GM19468 (cell line): ENCODE data around the gene PDE4D.

Source experiments
- ATAC-seq: cut with Tn5 transposase; IDR thresholded peaks from one replicate; pipeline ENCODE4 v1.9.1; 2021; ENCODE audit warnings: mild to moderate bottlenecking, moderate library complexity, moderate number of reproducible peaks; ENCODE audit not compliant: unreplicated experiment; ENCODE audit errors: extremely low read depth

The PDE4D gene

DNA sequence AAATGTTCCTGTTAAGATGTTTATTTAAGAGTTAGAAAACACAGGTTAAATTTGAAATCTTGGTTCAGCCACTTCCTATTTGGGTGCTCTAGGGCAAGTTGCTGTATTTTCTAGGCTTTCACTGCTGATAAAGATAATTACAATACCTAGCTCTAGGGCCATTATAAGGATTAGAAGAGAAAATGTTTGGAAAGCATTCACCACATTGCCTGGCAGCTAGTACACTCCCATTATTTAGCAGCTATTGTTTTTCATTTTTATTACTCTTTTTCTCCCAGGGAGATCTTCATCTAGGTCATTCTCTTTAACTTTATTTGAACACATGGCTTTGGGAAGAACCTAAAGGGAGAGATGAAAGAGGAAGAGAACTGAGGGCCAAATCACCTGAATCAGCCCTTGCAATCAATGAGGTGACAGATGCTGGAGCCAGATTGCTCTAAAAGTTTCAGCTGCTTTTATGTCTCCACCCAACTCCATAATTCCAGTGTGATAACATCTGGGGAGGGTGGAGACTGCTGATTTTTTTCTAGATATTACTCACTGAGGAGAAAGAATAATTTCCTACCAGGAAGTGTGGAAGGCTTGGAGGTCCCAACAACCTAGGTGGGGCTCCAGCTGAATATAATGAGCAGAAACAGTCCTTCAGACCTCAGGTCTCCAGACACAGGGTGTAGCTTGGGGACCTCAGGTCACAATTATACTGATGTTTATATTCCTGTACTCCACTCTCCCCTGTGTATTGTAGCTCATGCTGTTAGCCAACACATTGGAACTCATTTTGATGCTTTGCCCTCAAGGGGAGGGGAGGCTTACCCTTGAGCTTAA, 670.6 kb downstream of the PDE4D start:
- ATAC-seq, result no peak

DNA sequence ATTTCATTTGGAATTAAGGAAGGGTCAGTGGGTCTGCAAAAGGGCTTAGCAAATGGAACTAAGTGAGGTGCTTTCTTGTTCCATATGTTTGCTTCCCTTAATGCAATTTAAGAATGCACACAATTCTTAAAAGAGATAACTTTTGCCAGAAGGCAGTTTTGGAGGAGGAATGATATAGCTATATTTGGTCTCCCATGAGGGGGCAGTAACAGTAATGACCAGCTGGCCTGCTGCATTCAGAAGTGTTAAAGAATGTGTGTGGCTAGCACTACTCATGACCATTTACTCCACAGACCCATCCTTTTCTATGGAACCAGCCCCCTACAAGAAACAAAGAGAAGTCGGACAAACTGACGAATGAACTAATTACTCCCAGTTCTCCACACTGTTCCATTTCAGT, 671.8 kb downstream of the PDE4D start:
- no peak for ATAC-seq

DNA sequence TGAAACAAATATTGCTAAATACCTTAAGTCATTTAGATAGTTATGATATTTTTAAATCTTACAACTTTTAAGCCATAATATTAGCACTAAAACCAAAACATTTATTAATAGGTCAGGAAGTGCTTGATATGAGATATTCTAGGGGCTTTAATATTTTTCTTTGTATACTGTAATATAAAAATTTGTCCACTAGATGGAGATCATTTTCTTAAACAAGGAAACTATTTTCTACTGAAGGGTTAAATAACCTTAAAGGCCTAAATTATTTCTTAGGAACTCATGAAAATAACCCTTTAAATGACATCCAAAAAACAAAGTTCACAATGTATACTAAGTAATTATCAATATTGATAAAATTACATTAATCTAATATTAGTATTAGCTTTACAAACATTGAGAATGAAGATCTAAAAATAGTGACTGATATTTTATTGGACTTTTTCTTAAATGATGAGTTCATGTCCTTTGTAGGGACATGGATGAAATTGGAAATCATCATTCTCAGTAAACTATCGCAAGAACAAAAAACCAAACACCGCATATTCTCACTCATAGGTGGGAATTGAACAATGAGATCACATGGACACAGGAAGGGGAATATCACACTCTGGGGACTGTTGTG, 675.0 kb downstream of the PDE4D start:
- no peak for ATAC-seq

DNA sequence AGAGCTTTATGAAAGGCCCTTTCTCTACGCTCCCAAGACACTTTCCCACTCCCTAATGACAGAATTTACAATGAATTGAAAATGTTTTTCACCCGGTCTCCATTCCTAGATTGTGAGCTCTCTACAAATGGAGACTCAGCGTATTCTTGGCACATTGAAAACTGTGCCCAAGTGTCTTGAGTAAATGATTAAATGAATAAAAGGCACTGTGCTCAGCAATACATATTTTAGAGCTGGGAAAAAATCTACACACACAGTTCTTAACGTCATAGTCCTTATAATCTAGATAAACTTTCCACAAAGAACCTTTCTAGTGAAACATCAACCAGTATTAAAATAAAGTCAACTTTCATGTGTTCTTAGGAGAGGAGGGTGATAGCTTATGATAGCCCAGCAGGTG, 676.7 kb downstream of the PDE4D start:
- no peak for ATAC-seq

DNA sequence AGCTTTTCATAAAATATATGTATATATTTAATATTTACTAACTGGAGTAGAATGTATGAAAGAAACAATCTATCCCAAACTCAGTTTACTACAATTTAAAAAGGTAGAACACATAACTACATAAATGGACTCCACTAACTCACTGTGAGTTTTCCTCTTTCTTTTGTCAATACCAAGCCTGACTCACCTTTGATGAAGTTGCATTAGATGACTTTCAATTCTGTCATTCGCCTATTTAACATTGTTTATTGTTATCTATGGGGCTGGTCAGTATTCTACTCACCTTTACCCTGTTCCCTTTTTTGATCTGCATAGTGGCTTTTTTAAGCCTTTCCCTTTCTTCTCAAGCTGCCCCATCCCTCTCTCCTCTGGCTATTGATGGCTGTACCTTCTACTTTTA, 680.9 kb downstream of the PDE4D start:
- ATAC-seq, result no peak

DNA sequence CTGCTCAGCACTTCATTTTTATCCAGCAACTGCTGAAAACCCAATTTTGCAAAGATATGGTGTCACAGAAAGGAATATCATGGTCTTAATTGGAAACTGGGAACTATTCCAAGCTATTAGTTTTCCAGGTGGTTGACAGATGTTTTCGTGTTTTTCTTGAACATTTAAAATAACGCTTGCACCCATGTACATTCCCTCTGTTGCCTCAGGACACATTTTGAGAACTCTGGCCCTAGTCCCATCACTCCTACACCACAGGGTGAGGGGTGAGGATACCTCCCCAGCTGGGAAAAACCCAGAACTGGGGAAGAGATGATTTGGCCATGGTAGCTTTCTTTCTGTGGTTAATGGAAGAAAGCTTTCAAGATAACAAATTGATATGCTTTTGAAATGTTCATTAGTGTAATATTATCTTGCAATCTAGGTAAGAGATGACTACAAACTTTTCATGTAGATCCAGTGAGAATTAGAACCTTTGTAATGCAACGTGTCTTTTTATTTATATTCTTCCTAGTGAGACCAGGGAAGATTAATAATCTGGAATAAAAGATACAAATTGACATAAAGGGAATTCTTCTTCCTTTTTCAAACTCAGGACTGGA, 683.7 kb downstream of the PDE4D start:
- ATAC-seq, result no peak

DNA sequence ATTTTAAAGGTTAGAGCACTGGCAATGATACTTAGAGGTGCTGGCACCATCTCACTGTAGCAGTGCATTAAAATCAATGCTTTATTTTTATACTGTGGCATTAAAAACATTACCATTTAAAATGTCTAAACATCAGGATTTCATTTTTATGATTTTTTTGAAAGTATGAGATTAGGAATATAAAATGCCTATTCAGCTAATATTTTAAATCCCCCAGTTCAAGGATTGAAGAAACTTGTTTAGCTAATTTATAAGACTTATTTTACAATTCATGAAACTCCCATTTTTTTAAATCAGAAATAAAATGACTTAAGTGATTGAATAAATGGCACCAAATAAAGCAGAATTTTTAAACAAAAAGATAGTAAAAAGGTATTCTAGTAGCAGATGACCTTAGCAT, 685.1 kb downstream of the PDE4D start:
- ATAC-seq, result no peak

DNA sequence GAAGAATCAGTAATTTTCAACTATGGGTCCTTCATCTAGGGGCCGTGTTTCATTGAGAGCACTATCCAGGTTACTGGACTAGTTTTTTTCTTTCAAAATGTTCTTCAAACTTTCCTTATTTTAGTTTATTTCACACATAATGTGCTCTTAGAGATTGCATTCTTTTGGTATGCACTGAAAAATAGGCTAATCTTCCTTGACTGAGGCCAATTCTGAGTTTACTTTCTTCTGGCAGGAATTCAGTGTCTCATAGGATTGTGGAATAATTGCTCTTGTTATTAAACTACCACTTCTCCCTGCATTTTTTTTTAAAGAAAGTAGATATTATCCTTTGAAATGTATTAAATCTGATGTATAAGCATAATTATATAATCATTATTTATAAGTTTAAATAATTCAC, 686.1 kb downstream of the PDE4D start:
- ATAC-seq, result no peak

DNA sequence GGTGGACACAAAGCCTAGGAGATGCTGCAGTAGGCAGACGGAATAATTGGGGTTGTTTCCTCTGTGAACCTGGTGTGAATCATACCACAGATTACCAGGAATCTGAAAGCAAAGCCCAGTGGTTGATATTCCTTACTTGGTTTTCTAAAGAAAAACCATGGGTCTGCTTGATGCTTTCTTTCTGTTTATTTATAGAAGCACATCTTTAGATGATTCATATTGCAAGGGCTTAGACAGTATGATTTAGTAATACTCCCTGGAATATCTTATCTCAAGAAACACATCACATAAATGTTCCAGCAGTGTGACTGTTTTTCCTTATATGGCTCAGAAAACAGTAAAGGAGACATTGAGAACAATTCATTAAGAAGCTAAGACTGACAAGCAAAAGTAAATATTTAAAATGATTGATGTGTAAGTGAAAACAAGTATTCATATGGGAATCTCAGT, 687.4 kb downstream of the PDE4D start:
- no peak for ATAC-seq

DNA sequence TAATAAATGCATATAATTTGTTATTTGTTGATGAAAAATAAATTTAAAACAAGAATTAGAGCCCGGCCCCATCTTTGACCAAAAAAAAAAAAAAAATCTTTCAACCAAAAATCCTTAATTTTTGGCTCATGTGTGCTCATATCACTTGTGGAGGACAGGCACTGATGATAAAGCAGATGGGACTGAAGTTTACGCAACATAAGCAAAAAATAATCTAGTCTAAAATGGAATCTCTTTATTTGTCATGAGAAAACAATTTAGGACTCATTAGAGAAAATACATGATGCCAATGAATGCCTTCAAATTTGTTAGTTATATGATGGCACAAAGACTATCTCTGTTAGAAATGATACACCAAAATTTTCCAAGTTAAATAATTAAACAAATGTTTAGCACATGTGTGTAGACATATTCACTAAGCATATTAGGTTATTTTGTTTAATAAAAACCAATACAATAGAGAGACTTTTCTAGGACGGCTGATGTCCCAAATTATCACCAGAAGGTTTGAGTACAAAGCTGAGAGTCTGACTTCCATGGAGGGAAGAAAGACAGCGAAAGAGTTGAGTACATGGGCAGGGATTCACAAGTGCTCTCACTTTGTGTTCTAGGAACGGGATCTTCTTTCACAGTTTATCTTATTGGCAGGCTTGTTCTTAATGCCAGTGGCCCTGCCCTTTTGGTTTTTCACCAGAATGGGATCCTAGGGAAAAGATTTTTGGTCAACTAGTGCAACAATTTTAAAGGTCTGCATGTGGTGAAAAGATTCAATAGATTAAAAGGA, 689.2 kb downstream of the PDE4D start:
- ATAC-seq, result no peak

DNA sequence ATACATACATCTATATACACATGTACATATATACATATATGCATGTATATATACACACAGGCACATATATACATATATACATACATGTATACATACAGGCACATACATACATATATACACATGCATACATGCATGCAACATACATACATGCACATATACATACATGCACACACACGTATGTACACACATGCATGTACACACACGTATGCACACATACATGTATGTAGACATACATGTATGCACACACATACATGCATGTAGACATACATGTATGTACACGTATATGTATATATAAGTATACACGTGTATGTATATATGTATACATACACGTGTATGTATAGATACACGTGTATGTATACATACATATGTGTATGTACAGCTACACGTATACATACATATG, 693.7 kb downstream of the PDE4D start:
- no peak for ATAC-seq

DNA sequence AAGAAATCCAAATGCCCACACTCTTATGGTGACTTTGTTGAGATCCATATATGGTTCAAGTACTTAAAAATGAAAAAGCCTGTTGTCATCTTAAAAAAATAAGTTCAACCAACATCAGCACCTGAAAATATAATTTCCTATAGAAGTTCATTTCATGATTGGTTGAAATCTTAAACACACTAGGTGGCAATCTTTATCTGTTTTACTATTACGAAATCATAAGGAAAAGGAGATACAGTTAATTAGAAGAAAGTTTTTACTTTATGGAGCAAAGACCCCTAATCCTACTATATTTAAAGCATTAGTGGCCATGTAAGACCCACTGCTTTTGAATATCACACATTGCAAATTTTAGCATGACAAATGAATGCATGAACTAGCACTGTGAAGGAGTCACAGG, 694.7 kb downstream of the PDE4D start:
- ATAC-seq, result no peak

DNA sequence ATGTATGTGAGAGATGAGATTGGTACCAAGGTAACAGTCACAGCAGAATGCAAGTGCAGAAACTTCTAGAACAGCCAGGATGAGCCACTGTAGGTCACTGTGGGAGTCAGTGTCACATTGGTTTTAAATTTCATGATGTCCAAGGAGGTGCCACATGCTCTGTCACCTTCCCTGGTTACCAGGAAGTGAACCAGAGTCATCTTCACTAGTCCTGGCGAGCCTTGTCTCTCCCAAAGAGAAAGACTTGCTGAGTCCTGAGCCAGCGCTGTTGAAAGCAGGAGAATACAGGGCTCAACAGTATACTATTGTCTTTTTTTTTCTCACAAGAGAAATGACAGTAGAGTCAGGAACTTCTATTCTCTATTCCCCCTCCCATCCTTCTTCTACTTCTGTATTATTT, 695.2 kb downstream of the PDE4D start:
- no peak for ATAC-seq

DNA sequence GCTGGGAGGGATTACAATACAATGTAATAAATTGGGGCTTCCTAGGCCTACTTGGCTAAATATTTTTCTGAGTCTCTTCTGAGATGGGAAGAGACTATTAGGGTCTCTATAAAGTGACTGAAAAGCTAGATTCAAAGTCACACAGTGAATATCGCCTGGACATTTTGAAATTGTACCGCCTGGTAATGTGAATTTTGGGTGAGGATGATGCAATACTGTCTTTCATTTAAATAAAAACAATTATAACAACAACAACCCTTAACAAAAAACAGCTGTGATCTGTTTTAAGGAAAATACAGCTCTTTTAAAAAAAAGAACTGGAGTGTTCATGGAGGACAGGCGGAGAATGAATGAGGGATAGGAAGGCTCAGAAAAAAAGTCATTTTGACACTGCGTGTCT, 695.6 kb downstream of the PDE4D start:
- ATAC-seq, result no peak

DNA sequence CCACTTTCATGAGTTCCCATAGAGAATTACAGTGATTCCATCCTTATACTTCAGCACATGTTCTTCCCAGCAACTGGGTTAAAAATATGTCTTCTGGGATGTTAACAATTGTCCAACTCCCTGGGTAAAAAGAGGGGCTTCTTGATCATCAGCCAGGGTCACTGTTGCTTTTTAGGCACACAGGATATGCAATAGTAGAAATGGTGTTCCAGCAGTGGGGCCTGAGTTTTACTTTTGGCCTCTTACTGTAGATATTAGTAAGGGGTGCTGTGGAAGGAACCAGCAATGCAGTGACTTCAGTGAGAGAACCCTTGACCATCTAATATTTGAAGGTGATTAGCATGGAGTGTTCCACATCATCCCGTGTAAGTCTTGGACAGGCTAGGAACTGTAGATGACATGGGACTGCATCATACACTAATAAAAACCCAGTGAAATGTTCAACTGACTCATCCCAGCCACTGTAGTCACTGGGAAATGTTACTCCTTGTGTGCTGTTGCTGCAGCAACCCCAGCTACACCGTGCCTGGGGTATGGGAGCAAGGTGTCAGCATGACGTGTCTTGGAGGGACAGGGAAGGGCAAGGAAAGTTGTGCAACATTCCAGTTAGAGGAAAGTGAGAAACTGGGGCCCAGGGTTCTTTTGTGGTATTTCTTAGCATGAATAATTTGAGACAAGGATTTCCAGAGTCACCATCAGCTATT, 699.8 kb downstream of the PDE4D start:
- no peak for ATAC-seq

DNA sequence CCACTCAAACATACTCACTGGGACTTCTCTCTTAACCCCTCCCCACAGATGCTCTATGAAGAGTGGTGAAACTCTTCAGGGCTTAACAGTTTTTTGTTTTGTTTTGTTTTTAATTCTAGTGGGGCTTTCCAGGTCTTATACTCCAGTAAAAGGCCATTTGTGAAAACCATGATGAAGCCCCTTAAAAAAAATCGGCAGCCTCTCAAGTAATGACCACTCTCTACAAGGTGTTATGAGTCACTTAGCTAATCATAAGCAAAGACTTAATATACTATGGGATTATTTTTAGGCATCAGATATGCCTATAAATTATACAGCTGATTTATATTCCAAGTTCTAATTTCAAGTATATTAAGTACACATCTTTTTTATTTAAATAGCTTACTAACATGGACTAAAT, 702.8 kb downstream of the PDE4D start:
- ATAC-seq, result no peak

DNA sequence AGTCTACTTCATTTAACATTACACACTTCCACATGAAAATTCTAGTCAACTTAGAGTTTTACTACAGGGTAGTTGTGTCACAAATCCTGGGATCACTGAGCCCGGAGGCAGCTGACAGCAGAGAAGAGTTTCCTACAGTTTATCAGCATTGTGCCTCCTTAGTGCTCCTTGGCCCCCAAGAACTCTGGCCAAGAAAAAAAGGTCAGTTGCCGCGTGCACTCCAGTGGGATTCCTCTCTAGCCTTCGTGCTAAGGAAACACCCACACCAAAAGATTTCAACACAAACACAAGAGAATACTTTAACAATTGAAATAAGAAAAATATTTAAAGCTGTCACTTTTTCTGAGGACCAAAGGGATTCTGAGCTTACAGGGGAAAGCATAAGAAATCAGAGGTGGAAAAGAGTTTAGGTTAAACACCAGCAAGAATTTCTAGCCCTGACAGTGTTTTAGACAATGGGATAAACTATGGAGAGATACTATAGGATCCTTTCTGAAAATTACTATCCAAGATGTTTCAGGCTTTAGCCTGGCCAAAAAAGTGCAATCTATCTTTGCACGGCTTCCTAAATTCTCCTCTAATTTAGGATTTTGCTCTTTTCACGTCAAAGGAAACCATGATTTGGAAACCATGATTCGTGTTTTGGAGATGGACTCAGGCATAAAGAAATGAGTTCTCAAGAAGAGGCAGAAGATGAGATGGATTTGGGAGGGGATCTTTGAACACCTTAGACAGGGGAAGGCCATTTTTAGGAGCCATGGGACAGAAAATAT, 703.9 kb downstream of the PDE4D start:
- no peak for ATAC-seq

DNA sequence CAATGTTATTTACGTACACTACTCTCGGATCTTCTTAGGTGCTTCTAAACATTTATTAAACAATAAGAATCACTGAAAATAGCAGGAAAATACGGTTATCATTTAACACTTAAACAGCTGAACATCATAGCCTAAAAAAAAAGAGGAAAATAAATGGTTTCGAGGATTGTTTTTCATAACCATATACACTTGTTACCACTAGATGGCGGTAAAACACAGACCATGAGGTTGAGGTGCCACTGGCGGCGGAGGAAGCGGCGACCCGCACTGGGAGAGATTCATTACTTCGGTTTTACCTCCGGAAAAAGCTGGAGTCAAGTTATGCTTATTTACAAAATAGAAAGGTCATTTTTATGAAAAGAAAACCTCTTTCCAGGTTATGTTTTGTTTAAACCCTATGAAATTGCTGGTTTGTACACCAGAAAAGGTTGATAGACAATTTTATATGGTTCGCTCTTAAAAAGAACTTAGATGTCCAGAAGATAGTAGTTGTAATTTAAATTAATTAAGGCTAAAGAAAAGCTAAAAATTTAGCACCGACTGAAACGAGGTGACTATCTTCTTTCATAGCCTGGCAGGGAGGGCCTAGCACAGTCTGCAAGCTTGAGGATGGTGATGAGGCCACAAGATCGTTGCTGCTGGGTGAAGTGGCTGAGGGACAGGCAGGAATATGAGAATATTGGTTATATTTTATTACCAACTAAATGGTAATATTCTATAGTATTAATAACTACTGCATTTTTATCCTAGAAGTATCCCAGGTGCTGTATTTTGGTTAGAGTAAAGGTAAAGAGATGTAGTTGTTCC, 704.9 kb downstream of the PDE4D start:
- ATAC-seq, result peak; percentile 48

DNA sequence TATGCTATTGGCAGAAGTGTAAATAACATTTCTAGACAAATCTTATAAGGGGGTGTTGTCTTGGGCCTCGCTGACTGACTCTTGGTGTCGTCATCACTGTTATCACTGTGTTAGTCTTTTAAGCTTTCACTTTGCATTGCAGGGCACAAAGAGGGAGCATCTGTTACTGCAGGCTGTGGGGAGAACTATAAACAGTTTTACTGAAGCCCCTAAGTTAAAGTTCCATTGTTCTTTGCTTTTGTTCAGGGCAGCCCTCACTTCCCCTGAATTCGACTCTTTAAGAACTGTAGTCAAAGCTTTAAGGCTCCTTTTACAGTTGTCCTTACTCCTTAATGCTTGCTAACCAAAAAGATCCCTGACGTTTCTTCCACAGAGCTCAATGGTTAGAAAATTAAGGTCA, 705.7 kb downstream of the PDE4D start:
- ATAC-seq, result no peak
